ENCODE results near the gene IQSEC3.
"Not testable (repeated sequence)": the region's sequence is repeated elsewhere in the genome, so short reads cannot be mapped to it uniquely, and the experiment has no call there.

DNA sequence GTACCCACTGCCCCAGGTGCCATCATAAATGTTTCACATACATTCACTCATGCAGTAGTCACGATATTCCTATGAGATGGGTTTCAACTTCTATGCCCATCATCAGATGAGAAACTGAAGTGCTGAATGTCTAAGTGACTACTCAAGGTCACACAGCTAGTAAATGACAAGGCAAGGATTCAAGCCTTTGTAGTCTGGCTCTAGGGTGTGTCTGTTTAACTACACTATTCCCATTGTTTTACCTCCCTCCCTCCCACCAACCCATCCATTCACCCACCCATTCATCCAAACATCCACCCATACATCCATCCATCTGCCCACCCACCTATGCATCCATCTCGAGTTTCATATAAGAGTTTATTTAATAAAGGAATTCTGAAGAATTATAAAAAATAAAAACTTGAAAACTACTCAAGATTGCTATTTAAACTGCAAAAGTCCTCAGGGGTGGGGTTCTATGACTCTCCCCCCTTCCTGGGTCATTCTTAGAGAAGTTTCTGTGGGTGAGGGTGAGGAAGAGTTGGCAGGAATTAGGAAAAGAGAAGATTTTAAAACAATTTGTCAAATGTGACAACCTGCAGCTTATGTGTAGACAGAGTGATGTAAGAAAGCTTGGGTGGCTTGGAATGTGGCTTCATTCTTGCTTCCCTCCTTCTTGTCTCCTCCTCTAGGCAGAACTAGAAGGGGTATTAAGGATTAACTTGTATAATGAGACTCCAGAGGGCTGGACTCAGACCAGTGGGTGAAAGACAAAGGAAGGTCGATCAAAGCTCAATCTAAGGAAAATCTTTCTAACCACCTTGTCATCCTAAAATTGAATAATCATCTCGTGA, 13.4 kb upstream of the IQSEC3 start:
- TF ChIP-seq, protein P1, sequence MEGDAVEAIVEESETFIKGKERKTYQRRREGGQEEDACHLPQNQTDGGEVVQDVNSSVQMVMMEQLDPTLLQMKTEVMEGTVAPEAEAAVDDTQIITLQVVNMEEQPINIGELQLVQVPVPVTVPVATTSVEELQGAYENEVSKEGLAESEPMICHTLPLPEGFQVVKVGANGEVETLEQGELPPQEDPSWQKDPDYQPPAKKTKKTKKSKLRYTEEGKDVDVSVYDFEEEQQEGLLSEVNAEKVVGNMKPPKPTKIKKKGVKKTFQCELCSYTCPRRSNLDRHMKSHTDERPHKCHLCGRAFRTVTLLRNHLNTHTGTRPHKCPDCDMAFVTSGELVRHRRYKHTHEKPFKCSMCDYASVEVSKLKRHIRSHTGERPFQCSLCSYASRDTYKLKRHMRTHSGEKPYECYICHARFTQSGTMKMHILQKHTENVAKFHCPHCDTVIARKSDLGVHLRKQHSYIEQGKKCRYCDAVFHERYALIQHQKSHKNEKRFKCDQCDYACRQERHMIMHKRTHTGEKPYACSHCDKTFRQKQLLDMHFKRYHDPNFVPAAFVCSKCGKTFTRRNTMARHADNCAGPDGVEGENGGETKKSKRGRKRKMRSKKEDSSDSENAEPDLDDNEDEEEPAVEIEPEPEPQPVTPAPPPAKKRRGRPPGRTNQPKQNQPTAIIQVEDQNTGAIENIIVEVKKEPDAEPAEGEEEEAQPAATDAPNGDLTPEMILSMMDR (IDR thresholded peaks at IDR 0.05; ENCODE audit: poor library complexity, severe bottlenecking) = not testable (repeated sequence)
- TF ChIP-seq EP300 (conservative IDR thresholded peaks at IDR 0.05; ENCODE audit: poor library complexity, severe bottlenecking); EZH2 (IDR thresholded peaks at IDR 0.05; ENCODE audit: borderline replicate concordance, insufficient read depth, low read length, poor library complexity, severe bottlenecking); SMC3 (conservative IDR thresholded peaks at IDR 0.05; ENCODE audit: poor library complexity): not testable (repeated sequence)

Data from neural cell (in vitro differentiated cells).